ENCODE data around the gene NCKIPSD.

NCKIPSD gene

DNA sequence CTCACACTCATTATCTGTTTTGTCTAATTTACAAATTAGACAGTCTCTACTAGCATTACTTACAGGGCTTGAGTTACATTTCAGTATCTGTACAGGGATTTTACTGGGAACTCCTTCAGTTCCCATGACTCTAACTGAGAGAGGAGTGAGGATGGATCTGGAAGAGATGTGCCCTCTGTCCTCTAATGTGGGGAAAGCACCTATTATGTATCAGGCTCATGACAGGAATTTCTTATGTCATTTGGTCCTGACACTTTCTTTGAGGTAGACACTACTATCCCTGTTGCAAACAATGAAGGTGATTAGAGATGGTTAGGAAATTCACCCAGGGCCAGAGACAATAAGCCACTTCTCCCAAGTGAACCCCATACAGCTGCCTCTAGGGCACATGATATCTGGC lies 10.9 kb upstream of the NCKIPSD start:
- no peak for DNase-seq (ENCODE audit: low read depth in 2 of 2)

DNA sequence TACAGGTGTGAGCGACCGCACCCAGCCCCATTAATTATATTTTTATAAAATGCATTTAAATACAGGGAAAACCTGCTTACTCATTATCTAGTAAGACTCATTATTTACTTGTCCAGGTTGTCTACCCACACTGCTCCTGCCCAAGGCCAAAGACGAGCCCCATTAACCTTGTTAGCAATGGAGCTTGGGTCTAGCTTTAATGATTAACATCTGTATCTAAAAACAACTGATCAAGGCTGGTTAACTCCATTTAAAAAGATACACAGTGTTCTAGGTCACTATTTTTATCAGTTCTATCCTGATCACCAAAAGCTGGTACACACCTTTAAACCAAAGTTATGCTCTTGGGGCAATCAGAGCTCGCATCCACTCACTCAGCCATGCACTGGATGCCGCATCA lies 10.4 kb upstream of the NCKIPSD start:
- DNase-seq (ENCODE audit: low read depth in 2 of 2), result no peak

DNA sequence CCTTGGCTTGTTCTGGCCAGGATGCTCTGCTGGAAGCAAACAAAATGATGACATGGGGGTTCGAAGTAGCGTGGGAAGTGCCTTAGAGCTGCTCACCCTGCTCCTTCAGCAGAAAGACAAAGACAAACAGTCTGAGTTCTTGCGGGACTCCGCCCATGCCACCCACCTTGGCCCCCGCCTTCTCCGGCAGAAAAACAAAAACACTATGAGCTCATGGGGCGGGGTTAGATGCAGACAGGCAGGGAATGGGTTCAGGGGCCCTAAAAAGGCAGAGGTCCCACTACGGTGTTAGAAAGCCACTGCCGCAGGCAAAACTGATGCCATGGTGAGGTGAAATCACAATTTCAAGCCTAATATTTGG lies 9.7 kb upstream of the NCKIPSD start:
- no peak for DNase-seq (ENCODE audit: low read depth in 2 of 2)

DNA sequence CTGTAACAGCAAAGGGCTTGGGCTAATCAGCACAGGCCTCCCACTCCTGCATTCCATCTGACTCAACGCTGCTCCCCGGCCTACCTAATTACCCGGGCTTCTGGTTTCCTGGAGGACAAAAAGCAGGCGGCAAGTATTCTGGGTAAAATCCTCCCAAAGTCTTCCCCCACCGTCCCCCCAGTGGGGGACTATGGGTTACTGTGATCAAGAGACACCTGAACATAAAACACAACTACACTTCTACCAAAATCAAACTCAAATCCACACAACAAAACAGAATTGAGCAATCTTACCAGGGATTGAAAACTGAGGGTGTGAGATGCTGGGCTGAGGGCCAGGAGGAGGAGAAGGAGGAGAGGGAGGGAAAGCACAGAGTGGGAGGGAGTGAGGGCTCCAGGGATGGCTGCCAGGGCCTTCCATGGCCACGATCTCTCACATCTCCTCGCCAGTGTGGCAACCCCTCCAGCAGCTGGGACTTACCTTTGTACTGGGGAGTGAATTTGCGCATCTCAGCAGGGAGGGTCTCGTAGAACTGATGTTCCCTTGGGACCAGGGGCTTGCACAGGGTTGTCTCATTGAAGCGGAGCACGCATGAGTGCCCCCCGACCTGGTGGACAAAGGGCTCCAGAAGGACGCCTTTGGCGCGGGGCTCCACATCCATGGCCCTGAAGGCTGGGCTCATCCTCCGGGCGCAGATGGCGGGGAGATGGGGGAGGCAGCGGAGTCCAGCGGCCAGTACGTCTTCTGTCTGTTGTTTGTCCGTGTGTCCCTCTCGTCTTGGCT lies 9.1 kb upstream of the NCKIPSD start:
- no peak for DNase-seq (ENCODE audit: low read depth in 2 of 2)

DNA sequence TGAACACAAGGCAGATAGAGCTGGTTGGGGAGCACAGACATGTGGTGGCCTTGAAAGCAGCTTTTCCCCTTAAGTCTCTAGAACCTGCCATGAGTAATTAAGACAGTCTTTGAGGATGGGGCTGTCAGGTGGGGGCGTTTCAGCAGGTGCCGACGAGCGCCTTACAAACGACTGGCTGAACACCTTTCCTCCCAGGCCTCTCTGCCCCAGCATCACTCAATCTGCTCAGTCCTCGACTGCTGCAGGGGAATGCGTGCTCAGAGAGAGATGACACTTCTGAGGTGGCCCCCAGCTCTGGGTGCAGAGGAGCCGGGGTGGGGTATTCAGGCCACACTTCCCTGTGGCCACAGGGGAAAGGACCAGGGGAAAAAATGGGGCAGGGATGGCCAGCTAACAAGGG lies 8.1 kb upstream of the NCKIPSD start:
- no peak for DNase-seq (ENCODE audit: low read depth in 2 of 2)

DNA sequence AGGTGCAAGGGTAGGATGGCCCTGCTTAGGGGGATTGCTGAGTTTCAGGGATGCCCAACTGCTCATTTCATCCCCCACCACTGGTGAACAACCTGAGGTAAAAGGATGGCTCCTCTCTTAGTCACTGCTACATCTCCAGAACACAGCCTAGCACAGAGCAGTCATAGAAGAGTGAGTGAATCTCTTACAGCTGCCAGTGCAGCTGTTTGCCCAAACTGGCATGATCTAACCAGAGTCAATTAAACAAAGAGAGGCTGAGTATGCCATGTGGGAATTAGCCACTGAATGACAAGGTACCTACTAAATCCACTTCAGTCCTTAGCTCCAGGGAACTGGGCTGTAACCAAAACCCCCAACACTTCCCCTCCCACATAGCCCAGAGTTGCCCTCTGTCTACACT lies 6.8 kb upstream of the NCKIPSD start:
- no peak for DNase-seq (ENCODE audit: low read depth in 2 of 2)

DNA sequence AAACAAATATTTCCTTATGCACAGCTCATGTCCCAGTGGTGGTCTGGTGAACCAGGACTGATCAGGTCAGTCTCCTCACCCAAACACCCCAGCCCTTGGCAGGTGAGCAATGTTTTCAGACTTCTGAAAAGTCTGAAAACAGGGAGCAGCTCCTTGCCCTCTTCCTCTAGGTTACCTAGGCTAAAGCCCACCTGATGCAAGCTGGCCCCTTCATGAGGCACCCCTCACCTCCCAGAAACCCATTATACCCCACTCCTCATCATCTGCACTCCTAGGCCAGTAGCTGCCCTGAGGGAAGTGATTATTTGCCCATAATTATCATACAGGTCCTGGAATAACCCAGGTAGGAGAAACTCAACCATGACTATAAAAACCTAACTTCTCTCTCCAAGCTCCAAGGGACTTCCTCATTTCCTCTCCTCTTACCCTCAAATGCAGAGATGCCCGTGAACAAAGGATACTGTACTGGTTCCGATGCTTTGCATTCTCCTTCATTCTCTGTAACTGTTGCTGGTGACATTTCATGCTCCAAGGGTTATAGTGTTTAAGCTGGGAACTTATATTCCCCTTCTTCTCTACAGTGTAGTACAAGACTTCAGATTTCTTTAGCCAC lies 5.2 kb upstream of the NCKIPSD start:
- DNase-seq (ENCODE audit: low read depth in 2 of 2), result no peak

DNA sequence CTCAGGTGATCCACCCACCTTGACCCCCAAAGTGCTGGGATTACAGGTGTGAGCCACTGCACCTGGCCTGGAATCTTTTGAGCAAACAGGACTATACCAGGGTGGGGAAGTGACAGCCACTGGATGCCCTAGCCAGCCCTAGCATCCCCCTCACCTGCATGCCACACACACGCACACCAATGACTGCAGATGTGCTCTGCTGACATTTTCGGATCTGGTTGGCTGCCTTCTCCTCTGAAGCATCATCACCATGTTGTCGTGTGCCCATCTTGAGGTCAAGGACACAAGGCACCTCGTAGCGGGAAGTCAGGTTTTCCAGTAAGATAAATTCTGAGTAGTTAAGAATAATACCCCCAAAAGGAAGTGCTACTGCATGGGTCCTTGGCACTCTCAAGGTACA lies 3.7 kb upstream of the NCKIPSD start:
- no peak for DNase-seq (ENCODE audit: low read depth in 2 of 2)

DNA sequence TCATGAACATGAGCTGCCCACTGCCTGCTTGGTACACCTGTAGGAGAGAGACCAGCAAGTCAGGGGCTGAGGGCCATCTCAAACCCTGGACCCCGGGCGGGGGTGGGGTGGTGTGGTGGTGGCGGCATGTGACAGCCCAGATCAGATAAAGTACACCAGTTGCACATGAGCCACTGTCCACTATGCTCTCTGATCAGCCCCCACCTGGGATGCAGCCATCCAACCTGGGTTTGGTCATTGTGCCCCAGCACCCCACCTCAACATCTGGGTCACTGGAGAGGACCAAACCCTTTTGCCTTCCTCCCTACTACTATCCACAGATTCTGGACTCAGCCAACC lies 3.0 kb upstream of the NCKIPSD start:
- no peak for DNase-seq (ENCODE audit: low read depth in 2 of 2)

DNA sequence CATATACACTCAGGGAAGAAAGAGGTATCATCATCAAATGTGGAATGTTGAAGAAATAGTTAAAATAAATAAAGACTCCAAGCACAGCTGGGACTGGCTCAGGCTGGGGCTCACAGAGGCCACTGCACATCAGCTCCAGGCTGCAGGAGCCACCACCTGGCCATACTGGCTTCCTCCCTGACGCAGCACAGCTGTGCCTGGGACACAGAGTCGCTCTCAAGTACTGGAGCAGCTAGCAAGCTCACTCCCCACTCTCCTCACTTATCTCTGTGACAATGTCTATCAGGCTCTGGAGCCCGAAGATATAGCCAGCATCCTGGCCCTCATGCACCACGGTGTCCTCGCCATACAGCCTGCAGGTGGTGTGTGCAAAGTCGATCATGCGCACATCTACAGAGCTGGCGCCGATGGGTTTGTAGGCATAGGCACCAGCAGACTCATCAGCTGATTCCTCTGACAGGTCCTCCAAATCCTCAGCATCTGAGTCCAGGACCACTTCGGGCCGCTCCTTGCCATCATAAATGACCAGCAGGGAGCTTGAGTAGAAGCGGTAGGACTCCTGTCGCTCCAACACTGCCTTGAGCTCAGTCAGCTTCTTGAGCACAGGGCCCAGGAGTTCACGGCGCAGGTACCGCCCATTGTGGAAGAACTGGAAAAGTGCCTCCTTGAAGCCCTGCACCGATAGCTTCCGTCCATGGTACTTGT lies 2.5 kb upstream of the NCKIPSD start:
- no peak for DNase-seq (ENCODE audit: low read depth in 2 of 2)

DNA sequence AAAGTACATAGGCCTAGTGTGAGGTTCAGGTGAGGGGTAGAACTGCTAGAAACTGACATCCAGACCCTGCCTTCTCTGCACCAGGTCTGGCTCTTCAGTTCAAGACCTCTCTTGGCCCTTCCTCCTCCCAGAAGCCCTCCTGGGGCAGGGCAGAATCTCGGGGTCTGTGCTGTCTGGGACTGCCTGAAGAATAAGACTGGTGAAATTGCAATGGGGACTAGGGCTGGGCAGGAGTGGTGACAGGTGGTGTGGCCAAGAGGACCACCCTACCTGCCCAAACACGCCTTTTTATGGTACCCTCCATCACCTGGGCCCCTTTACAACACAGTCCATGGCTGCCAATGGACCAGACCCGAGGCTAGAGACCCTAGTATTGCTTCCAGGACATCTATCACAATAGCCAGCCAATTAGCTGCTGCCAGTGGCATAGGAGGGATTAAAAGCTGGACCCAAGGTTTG lies 1.5 kb upstream of the NCKIPSD start:
- no peak for DNase-seq (ENCODE audit: low read depth in 2 of 2)

DNA sequence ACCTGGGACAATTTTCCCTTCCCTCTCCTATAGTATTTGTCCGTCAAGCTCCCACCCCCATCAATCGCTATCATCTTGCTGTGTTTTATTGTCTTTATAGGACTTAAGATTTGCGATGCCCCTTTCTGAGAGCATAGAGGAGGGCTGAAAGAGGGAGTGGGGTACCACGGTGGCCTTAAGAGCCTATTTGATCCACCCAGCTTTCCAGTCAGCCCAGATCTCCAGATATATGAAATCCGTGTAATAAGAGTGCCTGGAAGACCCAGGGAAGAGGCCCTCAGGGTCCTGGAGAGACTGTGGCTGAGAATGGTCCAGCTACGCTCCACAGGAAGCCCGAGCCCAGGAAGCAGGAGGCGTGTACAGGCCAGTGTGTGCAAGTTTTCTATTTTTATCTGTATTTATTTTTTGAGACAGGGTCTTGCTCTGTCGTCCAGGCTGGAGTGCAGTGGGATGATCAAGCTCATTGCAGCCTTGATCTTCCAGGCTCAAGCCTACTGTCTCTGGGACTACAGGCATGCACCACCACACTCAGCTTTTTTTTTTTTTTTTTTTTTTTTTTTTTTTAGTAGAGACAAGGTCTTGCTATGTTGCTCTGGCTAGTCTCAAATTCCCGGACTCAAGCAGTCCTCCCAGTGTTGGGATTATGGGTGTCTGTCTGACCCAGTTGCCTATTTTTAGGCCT lies 964 bp upstream of the NCKIPSD start:
- no peak for DNase-seq (ENCODE audit: low read depth in 2 of 2)

DNA sequence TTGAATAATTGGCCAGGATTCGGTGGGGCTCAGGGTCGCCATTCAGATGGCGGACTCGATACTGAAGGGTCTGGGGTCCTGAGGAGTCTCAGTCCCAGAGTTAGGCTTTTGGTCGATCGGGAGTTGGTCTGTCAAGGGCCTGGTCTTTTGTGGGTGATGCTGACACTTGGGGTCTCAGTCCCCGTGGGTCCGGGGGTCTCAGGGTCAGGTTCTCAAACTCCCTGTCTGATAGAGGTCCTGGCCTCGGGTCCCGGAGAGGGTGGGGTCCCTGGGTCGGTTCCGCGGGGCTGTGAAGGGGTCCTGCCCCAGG lies 467 bp downstream of the NCKIPSD start:
- no peak for DNase-seq (ENCODE audit: low read depth in 2 of 2)

DNA sequence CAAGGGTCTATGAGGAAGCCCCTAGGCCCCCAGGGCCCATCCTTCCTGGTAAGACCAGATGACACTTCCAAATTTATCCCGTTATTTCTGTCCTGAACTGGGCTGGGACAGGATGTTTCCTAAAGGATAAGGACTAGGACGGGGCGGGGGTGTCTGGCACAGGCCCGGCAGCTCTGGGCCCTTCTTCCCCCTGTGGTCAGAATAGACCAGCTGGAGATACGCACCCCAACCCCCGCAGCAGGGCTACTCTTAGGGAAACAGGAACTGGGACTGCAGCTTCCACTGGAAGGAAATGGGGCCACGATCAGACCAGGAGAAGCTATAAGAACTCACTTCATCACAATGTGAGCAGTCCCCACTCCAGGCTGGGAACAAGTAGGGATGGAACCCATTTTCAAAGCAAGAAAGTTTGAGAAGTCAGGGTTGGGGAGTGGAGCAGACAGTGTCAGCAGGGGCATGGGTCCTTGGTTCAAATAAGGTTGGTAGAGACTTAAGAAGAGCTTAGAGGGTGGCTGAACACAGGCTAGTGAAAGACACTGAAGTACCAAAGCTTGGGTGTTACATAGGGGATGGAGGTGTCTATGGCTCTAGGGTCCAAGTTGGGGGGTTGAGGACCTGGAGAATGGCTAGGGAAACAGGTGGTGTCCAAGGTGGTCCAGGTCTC lies 1.1 kb downstream of the NCKIPSD start:
- no peak for DNase-seq (ENCODE audit: low read depth in 2 of 2)

DNA sequence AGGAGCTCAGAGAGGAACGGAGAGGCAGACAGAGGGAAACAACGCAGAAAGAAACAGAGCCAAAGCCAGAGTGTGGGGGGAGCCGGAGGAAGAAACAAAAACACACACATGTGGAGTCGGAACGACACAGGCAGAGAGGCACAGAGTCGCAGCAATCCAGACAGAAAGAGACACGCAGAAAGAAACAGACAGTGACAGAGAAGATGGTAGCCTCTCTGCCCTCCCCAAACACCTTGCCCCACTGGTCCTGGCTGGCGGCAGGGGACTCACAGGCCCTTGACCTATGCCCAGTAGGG lies 1.7 kb downstream of the NCKIPSD start:
- no peak for DNase-seq (ENCODE audit: low read depth in 2 of 2)

DNA sequence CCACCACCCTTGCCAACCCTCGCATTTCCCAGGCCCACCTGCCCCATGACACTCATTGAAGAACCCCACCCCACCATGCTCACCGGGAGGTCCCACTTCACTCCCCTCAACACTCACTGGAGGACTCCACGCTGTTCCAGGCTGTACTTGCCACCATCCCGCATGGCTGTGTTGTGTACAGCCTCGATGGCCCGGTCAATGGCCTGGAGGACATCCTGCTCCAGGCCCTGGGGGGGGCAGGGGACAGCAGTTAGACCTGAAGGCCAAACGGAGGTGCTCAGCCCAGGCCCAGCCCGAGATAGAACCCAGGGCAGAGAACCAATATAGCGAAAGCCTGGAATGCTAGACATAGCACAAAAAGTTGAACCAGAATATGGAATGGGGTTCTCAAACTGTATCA lies 2.9 kb downstream of the NCKIPSD start:
- DNase-seq (ENCODE audit: low read depth in 2 of 2), result no peak

DNA sequence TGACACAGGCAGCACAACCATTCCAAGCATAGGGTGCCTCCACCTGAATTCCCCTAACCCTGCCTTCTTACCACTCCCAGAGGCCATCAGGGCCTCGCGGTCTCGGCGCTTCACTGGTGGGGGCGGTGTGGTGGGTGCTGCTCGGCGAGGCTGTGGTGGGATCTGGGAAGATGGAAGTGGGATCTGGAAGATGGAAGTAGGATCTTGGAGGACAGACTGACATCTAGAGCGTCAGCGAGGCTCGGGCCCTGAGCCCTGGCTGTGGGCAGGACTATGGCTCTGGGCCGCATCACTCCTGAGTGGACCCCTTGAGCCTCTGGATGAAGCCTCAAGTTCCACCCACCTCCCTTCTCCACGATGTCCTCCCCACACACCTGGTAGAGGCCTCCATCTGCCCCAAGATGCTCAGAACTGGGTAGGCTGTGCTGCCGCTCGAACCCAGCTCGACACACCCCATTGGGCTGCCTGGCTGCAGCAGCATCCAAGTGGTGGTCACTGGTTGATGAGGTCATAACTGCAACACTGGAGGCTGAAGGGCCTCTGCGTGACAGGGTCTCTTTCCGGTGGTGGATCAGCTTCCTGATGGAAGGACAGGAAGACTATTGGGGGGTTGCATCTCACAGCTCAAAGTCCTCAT lies 3.6 kb downstream of the NCKIPSD start:
- no peak for DNase-seq (ENCODE audit: low read depth in 2 of 2)

DNA sequence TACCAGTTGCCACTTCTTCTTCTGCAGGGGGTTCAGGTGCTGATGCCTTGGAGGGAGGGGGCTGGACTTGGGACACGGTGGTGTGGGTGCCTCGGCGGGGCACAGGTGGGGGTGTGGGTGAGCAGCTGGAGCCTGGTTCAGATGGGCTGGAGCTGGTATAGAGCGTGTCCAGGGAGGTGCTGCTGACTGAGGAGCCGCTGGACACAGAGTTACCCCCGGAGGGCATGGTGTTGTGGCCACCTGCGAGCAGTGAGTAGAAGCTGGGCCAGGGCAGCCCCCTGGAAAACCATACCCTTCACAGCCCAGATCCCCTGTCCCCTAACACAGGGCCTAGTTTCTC lies 4.2 kb downstream of the NCKIPSD start:
- DNase-seq (ENCODE audit: low read depth in 2 of 2), result no peak

DNA sequence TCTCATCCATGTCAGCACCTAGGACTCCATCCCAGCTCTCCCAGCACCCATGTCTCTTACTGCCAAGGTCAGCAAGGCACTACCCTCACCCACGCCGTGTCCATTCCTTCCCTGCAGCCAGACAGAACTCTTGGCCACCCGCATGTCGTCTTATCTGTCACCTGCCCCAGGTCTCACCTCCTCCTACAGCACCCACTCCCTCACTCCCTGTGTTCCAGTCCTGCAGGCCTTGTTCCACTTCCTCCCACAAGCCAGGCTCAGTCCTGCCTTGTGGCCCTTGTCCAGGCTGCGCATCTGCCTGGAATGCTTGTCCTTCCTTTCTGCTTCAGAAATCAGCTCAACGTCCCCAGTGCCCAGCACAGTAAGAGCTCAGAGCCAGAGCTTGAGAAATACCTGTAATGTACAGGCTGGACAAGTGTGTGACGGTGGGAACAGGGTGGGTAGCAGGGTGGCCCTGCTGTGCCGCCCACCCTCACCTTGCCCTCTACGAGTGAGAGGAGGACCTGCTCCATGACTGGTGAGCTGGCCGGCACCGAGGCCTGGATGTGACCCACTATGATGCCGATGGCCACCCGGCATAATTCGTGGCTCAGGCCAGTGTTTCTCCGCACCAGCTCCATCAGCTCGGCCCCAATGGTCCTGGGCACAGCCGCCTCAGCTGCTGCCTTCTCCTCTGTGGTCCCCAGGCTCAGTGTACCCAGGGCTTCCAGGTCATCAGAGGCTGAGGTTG lies 4.7 kb downstream of the NCKIPSD start:
- no peak for DNase-seq (ENCODE audit: low read depth in 2 of 2)

DNA sequence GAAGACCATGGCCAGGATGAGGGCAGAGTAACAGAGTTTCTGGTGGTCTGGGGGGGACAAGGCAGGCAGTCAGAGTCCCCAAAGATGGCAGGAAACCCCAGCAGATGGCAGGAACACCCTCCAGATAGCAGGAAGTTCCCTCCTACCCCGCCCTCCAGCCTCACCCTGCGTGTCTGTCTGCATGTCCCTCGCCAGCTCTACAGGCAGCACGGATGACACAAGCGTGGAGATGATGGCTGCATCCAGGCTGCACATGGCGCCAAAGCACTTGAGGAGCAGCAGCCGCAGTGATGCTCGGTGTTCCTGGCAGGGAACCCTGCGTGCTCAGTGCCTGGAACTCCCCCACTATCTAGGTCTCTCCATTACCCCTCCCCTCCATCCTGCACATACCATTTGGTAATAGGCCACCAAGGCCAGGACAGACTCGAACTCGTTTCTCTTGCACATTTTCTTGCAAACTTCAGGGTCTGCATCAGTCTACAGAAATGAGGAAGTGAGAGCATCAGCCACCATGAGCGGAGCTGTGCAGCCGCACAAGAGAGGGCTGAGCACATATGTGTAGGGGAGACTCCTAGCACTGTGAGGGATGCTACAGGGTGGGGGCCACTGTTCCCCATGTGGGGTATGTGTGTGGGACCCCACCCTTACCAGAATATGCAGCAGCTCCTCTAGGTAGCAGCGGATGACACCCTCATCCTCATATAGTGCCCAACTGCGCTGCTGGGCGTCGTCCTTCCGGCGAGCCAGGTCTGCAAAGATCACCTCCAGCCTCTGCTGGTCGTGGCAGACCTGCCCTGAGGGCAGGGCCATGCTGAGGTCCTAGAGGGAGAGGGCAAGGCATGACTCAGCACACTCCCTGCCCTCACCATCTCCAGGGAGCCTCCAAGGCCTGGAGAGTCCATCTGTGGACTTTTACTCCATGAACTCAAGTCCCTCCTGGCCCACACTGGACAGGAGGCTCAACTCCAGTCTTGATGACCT lies 6.0 kb downstream of the NCKIPSD start:
- no peak for DNase-seq (ENCODE audit: low read depth in 2 of 2)

Data from activated CD8-positive, alpha-beta memory T cell treated with anti-CD3 and anti-CD28 coated beads for 4 hours (primary cell).